ENCODE data around the gene ZMYM4.

DNA sequence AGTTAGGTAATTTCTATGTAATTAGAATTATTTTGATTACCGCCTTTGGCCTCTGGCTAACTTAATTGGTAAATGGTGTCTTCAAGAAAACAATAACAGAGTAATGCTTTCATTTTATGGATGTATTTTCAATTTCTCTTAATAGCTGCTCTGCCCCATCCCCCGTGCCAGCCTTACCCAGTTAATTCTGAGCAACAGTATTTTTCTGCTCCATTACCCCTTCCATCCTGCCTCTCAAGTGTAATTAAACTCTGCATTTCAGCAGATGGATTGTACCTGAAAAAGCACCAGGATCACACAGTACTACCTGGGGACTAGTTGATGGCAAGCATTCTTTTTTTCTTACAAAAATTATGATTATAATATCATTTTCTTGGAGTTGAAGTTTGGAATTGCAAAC lies 184.5 kb downstream of the ZMYM4 start:
- TF ChIP-seq, protein P1, sequence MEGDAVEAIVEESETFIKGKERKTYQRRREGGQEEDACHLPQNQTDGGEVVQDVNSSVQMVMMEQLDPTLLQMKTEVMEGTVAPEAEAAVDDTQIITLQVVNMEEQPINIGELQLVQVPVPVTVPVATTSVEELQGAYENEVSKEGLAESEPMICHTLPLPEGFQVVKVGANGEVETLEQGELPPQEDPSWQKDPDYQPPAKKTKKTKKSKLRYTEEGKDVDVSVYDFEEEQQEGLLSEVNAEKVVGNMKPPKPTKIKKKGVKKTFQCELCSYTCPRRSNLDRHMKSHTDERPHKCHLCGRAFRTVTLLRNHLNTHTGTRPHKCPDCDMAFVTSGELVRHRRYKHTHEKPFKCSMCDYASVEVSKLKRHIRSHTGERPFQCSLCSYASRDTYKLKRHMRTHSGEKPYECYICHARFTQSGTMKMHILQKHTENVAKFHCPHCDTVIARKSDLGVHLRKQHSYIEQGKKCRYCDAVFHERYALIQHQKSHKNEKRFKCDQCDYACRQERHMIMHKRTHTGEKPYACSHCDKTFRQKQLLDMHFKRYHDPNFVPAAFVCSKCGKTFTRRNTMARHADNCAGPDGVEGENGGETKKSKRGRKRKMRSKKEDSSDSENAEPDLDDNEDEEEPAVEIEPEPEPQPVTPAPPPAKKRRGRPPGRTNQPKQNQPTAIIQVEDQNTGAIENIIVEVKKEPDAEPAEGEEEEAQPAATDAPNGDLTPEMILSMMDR (IDR thresholded peaks at IDR 0.05) = no peak
- TF ChIP-seq POLR2A (IDR thresholded peaks at IDR 0.05) = no peak

Data from esophagus squamous epithelium (tissue), 4 donors.